Umbilical cord (tissue), 2 donors: ENCODE results near the gene SERPINE3. TPM values are rescaled to one million over a fixed set of nuclear protein-coding genes. Genes with fewer than 3 reads are reported as not detected.
A peak's percentile ranks its signal among the peaks of the same experiment; 100 is the strongest.

Experiments used
- DNase-seq: peaks from one replicate; pipeline ENCODE4 v3.0.0-alpha.2; 2015; ENCODE audit warnings: low spot score
- total RNA-seq: library from RNA; depleted of rRNA; stranded (reverse); fragments of >200 nt; gene quantifications from one replicate; pipeline ENCODE4 v1.2.3, GENCODE V29; 2014; ENCODE audit warnings: low replicate concordance; ENCODE audit not compliant: insufficient read depth

The SERPINE3 gene
- total RNA-seq, 1 donor from 2014 or later, result 4.3 TPM

DNA sequence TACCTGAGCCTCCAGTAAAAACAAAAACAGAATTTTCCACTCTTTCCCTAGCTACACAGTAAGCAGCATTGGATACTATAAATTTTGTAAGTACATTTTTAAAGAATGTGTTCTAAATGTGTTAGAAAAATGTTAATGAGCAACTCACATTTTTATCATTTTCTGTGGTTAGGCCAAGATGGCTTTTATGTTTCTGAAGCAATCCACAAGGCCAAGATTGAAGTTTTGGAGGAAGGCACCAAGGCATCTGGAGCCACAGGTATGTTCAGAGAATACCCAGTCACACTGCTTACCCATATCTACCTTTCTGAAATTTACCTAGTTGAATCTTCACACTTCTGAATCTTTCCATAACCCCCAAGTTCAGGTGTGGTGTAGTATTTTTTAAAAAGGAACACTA, 21.6 kb downstream of the SERPINE3 start:
- no peak for DNase-seq

- no peak for DNase-seq
These were observed 24.1 kb downstream of the SERPINE3 start for GRCh38 chr13:51363625-51364024.

DNA sequence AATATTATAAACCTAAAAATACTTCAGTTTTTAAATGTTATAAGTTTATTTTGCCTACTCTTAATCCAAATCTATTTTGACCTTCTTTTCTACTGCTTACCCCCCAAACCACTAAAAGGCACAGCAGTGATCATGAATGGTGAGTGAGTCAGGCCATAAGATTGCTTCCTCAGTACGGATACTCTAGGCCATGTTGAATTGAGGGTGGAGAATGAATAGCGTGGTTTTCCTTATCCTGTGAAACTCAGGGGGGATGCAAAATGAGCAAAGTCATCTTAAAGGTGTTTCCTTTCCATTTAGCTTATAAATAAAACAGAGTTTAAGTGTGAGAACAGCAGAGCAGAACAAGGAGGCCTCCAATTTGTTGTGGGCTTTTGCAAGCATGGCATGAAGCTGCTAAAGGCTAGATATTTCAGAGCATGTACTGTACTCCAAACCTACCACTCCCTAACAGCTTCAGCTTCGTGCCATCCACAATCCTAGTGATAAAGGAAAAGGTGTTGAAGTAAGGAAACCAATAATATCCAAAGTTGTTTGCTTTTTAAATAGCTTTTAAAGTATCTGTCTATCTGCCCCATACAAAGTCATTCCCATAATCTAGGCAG, 25.0 kb downstream of the SERPINE3 start:
- DNase-seq, result no peak

DNA sequence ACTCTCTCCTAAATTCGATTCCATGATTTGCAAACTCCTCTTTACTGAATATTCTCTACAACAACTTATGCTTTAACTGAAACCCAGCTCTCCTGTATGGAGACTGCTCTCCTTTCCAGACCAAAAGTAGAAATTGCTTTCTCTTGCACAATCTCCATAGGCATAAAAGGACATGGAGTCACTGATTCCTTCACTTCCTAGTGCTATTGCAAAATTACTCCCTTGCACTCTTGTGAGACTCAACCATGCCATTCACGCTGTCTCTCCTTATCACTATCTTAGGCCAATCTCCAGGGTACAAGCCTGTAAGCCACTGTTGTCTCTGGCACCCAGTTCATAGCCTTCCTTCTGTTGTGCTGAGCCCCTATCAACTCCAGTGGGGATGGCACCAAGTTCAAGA, 30.6 kb downstream of the SERPINE3 start:
- no peak for DNase-seq

GRCh38 chr13:51370811-51371210, 31.3 kb downstream of the SERPINE3 start:
- DNase-seq, result no peak

GRCh38 chr13:51371768-51372399, 32.4 kb downstream of the SERPINE3 start:
- DNase-seq, result no peak

- DNase-seq, result no peak
These were observed 34.0 kb downstream of the SERPINE3 start for GRCh38 chr13:51373451-51373850.

DNA sequence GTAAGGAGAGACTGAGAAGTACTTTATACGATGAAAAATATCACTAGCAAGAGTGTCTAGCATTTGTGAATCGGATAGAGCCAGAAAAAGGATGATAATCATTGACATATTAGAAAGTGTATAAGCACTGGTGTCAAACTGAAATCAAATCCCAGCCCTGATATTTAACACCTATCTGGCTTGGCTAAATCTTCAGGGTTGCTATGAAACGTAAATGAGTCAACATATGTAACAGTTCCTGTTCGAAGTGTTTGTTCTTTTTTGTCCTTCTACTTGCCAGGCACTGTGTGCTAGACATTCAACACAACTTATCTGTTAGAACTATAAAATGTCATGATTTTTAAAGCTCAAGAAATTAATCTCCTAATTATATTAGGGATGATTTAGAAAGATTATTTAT, 40.8 kb downstream of the SERPINE3 start:
- no peak for DNase-seq

DNA sequence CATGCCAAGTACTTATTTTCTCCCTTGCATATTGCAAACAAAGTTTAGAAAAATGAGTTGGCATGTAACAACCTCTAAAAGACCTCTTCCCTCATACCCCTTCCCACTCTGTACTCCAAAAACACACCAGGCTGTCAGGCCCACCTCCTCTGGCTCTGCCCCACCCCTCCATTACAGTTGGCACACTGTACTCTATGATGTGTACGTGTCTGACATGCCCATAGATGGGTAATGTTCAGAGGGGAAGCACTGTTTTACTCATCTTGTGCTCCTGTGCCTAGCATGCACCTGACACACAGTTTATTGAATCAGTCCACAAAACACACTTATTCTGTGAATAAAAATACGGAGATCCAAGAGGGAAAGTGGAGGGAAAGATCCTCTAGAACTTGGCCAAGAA, 45.6 kb downstream of the SERPINE3 start:
- no peak for DNase-seq

DNA sequence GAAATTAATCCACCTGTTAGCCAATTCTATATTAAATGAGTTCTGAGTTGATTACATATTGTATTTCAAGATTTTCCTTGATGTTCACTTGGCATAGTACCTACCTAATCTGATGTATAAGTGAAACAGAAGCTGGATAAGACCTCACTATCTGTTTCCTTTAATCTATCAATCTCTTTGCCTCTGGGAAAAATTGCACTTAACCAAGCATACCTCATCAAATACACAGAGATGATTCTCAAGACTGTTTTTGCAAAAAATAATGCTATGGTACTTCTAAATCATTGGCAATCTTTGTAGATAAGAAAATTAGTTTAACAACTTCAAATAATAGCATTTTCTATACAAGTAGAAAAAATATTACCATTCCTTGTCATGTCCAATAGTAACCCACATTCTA, 55.2 kb downstream of the SERPINE3 start:
- DNase-seq, result no peak

GRCh38 chr13:51396352-51396751, 56.9 kb downstream of the SERPINE3 start:
- no peak for DNase-seq

DNA sequence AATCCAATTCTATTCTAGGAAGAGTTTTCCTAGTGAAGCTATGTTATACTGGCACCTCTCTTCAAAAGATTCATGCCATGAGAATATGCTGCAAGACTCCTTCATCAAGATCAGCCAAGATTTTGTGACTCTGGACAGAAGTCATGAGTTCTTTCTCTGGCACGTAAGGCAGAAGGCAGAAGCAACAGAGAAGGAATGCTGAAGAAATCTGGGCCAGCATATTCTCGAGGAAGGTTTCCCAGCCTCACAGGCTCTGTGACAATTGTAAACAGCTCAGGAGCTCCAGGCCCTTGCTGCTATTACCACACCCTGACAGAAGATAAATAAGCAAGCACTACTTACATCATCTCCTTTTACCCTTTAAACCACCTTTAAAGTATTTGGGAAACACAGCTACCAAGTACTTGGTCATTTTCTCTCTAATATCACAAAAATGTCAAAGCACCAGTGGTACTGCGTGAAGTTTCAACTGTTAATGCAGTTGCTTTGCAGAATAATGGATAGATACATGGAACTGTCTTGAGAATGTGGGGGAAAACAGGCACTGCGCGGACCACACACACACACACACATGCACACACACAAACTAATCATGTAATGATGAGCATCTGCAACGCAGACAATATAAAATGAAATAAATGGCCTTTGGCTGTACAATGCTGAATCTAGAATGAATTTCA, 57.9 kb downstream of the SERPINE3 start:
- DNase-seq, result peak; percentile 26

DNA sequence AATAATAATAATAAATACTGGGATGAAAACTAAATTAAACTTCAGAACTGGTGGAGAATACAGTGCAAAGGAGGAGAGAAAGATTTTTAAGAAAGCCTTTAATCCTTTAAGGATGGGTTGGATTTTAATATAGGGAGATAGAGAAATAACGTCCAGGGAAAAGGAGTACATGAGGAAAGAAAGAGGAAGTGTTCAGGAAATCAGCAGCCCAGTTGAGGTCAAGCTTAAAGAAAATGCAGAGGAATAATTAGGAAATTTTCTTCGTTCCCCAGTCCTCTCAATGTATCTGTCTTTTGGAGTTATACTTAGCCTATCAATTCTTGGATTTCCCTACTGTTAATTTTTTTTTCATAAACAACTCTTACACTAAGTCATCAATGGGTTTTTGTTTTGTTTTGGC, 65.7 kb downstream of the SERPINE3 start:
- DNase-seq, result no peak

DNA sequence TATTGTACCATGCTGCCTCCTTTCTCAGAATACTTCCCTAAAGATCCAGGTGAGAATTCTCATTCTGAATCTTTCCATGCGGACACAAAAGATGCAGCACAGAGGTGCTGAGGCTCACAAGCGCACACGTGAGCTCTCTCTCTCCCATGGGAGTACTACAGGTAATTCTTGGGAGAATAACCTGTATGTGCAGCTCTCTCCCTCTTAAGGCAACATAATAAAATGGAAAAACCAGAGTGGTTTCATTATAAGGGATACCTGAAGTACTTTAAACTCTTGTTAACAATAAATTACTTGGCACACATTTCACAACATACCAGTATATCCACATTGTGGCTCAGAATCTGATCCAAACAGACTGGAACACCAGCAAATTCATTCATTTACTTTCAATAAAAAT, 72.9 kb downstream of the SERPINE3 start:
- no peak for DNase-seq

Other genes starting within 250 kb of the SERPINE3 start
- gene C13orf42, start 228.4 kb upstream of the SERPINE3 start, total RNA-seq, result 0.48 TPM
- 3.6 TPM for gene FAM124A, start 117.3 kb upstream of the SERPINE3 start, total RNA-seq
- 59.2 TPM for gene INTS6, start 113.3 kb downstream of the SERPINE3 start, total RNA-seq
- 14.9 TPM for gene WDFY2, start 244.8 kb downstream of the SERPINE3 start, total RNA-seq